NCI-H1417 treated with DMSO at 0.1 percent for 48 hours (cell line): ENCODE results near the gene TACC3.

Experiments
- DNase-seq: peaks from one replicate; lab custom pipeline; 2025; lab: John Stamatoyannopoulos, UW

TACC3 gene

GRCh38 chr4:1746919-1747602, 25.7 kb downstream of the TACC3 start:
- no peak for DNase-seq

- DNase-seq: no peak
Measured at GRCh38 chr4:1747603-1747967, 26.3 kb downstream of the TACC3 start.

GRCh38 chr4:1748465-1748995, 27.2 kb downstream of the TACC3 start:
- DNase-seq: no peak

GRCh38 chr4:1749370-1749769, 28.0 kb downstream of the TACC3 start:
- DNase-seq: no peak

- no peak for DNase-seq
Measured at GRCh38 chr4:1749826-1750225, 28.5 kb downstream of the TACC3 start.

- no peak for DNase-seq
Measured at GRCh38 chr4:1750381-1751154, 29.2 kb downstream of the TACC3 start.

- DNase-seq: no peak
Measured at GRCh38 chr4:1751155-1751918, 30.0 kb downstream of the TACC3 start.

- no peak for DNase-seq
Measured at GRCh38 chr4:1751919-1752283, 30.6 kb downstream of the TACC3 start.

- DNase-seq: no peak
Measured at GRCh38 chr4:1752284-1753041, 31.1 kb downstream of the TACC3 start.

- DNase-seq: no peak
Measured at GRCh38 chr4:1753294-1753696, 32.0 kb downstream of the TACC3 start.

GRCh38 chr4:1753697-1754311, 32.5 kb downstream of the TACC3 start:
- no peak for DNase-seq

- no peak for DNase-seq
Measured at GRCh38 chr4:1754336-1754735, 33.0 kb downstream of the TACC3 start.

- no peak for DNase-seq
Measured at GRCh38 chr4:1755297-1755696, 34.0 kb downstream of the TACC3 start.

- no peak for DNase-seq
Measured at GRCh38 chr4:1756079-1756478, 34.8 kb downstream of the TACC3 start.

- no peak for DNase-seq
Measured at GRCh38 chr4:1756893-1757779, 35.8 kb downstream of the TACC3 start.

GRCh38 chr4:1757836-1758235, 36.5 kb downstream of the TACC3 start:
- DNase-seq: no peak

- DNase-seq: no peak
Measured at GRCh38 chr4:1758306-1759121, 37.2 kb downstream of the TACC3 start.

- no peak for DNase-seq
Measured at GRCh38 chr4:1759170-1759817, 38.0 kb downstream of the TACC3 start.

GRCh38 chr4:1759818-1760223, 38.5 kb downstream of the TACC3 start:
- no peak for DNase-seq
